Esophagus squamous epithelium (tissue), 5 donors: ENCODE measurements around the gene CHKB. TPM values are rescaled to one million over a fixed set of nuclear protein-coding genes. Genes with fewer than 3 reads are reported as not detected.

Experiments used
- DNase-seq: peaks from one replicate; lab custom pipeline; 2025; lab: John Stamatoyannopoulos, UW
- H3K27ac ChIP-seq, 4 donors: fragments of 200-600 bp; sonication (generic); one replicate each; pipeline ENCODE4 v1.5.1; 2016 to 2019; ENCODE audit warnings: mild to moderate bottlenecking in 1 of 4
- H3K27me3 ChIP-seq, 4 donors: fragments of 200-600 bp; sonication (generic); 1 replicate in 3 of 4; 2 replicates in 1 of 4; pipeline versions ENCODE4 v1.5.1 to v1.6.0; 2017 to 2021; ENCODE audit warnings: antibody characterized with exemption in 1 of 4
- H3K36me3 ChIP-seq, 3 donors: fragments of 200-600 bp; sonication (generic); one replicate each; pipeline ENCODE4 v1.5.1; 2016 to 2019
- H3K4me1 ChIP-seq, 3 donors: fragments of 200-600 bp; sonication (generic); one replicate each; pipeline ENCODE4 v1.5.1; 2017 to 2019
- H3K4me3 ChIP-seq, 4 donors: fragments of 200-600 bp; sonication (generic); 1 replicate in 3 of 4; 2 replicates in 1 of 4; pipeline ENCODE4 v1.5.1; 2016 to 2019; ENCODE audit warnings: mild to moderate bottlenecking in 2 of 4, moderate library complexity in 1 of 4
- H3K9me3 ChIP-seq, 3 donors: fragments of 200-600 bp; sonication (generic); one replicate each; pipeline ENCODE4 v1.5.1; 2016 to 2019
- CTCF ChIP-seq, 6 experiments: fragments of 450-650 bp in 4 of 6; fragments of 200-600 bp in 2 of 6; sonication (generic) in 2 of 6; IDR thresholded peaks; one replicate each; pipeline ENCODE4 v1.5.1; 2016 to 2019; ENCODE audit warnings: antibody characterized with exemption in 6 of 6, mild to moderate bottlenecking in 4 of 6, moderate library complexity in 4 of 6
- POLR2A ChIP-seq, 4 donors: fragments of 450-650 bp; IDR thresholded peaks; one replicate each; pipeline ENCODE4 v1.6.1; 2017; ENCODE audit warnings: antibody characterized with exemption in 4 of 4, mild to moderate bottlenecking in 4 of 4, moderate library complexity in 3 of 4
- WGBS, 2 donors: methylation state at CpG; one replicate each; pipeline ENCODE4 v1.1.5; 2018; 5-methylcytosine and 5-hydroxymethylcytosine counted together
- intact Hi-C: fragments of 100-400 bp; cut with DNase I; formaldehyde crosslinking; loops from one replicate; pipeline ENCODE4 v1.15.0; 2022
- total RNA-seq, 4 donors: library from RNA; depleted of rRNA; stranded (reverse); fragments of >200 nt; gene quantifications; one replicate each; pipeline ENCODE4 v1.1.0, GENCODE V29; 2016
- donor health status: DM: yes; HTN: yes; CAD: no.

CHKB gene
- total RNA-seq, 4 donors from 2014 or later, result 16.7 to 51.2 (median 35.4) TPM

GRCh38 chr22:50607659-50608020 is 25.0 kb upstream of the CHKB start:
- TF ChIP-seq POLR2A (IDR thresholded peaks at IDR 0.05) (no peak), CTCF (IDR thresholded peaks at IDR 0.05) (no peak)
- H3K36me3 ChIP-seq, result no peaks in the 10 kb centered on the region
- peaks cover 0 to 85% (median 0%) of the 10 kb centered on the region in 4 donors for H3K27me3 ChIP-seq
- H3K27ac ChIP-seq, result no peak overlapping the region
- intact Hi-C loops, result no loop called here
- 60 to 69% methylated on average over 6 of the region's 6 CpGs for WGBS, 2 donors
- H3K4me3 ChIP-seq, result no peak overlapping the region
- H3K9me3 ChIP-seq, result no peaks in the 10 kb centered on the region
- DNase-seq, result no peak
- H3K4me1 ChIP-seq, result peaks cover 0 to 10% (median 0%) of the 10 kb centered on the region in 3 donors

GRCh38 chr22:50606946-50607658 is 24.5 kb upstream of the CHKB start:
- intact Hi-C loops, result no loop called here
- peaks cover 0 to 6% (median 0%) of the 10 kb centered on the region in 3 donors for H3K4me1 ChIP-seq
- TF ChIP-seq CTCF (IDR thresholded peaks at IDR 0.05) (no peak), POLR2A (IDR thresholded peaks at IDR 0.05) (no peak)
- 76 to 78% methylated on average over 5 to 8 of the region's 18 CpGs for WGBS, 2 donors
- H3K27ac ChIP-seq, result no peak overlapping the region
- no peak for DNase-seq
- H3K9me3 ChIP-seq, result no peaks in the 10 kb centered on the region
- no peaks in the 10 kb centered on the region for H3K36me3 ChIP-seq
- no peak overlapping the region for H3K4me3 ChIP-seq
- H3K27me3 ChIP-seq, result peaks cover 0 to 86% (median 0%) of the 10 kb centered on the region in 4 donors

- 61 to 95% methylated on average over 4 to 7 of the region's 19 CpGs for WGBS, 2 donors
- H3K4me3 ChIP-seq, result no peak overlapping the region
- H3K27ac ChIP-seq, result no peak overlapping the region
- H3K27me3 ChIP-seq, result peaks cover 0 to 86% (median under 1%) of the 10 kb centered on the region in 4 donors
- no peak for DNase-seq
- TF ChIP-seq CTCF (IDR thresholded peaks at IDR 0.05), result no peak
- no peak for TF ChIP-seq POLR2A (IDR thresholded peaks at IDR 0.05)
- H3K36me3 ChIP-seq, result no peaks in the 10 kb centered on the region
- H3K4me1 ChIP-seq, result peaks cover 0 to 6% (median 0%) of the 10 kb centered on the region in 3 donors
- intact Hi-C loops, result no loop called here
- no peaks in the 10 kb centered on the region for H3K9me3 ChIP-seq
Observed at GRCh38 chr22:50606165-50606945, 23.7 kb upstream of the CHKB start.

GRCh38 chr22:50605613-50606074 is 23.0 kb upstream of the CHKB start:
- H3K36me3 ChIP-seq, result no peaks in the 10 kb centered on the region
- no peak overlapping the region for H3K27ac ChIP-seq
- H3K4me3 ChIP-seq, result no peak overlapping the region
- H3K4me1 ChIP-seq, result peaks cover 0 to 12% (median 7%) of the 10 kb centered on the region in 3 donors
- no peaks in the 10 kb centered on the region for H3K9me3 ChIP-seq
- no peak for DNase-seq
- intact Hi-C loops, result no loop called here
- TF ChIP-seq POLR2A (IDR thresholded peaks at IDR 0.05) (no peak), CTCF (IDR thresholded peaks at IDR 0.05) (no peak)
- no CpG with 5 or more reads among the region's 20 CpGs for WGBS, 2 donors
- peaks cover 0 to 88% (median 2%) of the 10 kb centered on the region in 4 donors for H3K27me3 ChIP-seq
